ENCODE measurements around the gene GNS. TPM values are rescaled to one million over a fixed set of nuclear protein-coding genes. Genes with fewer than 3 reads are reported as not detected.

Gene GNS
- total RNA-seq, 4 donors from 2014 or later = 41.9 to 56.5 (median 53.9) TPM

- Histone ChIP-seq H3K27ac (no peak overlapping the region), H3K27me3 (no peaks in the 10 kb centered on the region), H3K9me3 (no peaks in the 10 kb centered on the region), H3K4me3 (no peak overlapping the region), H3K4me1 (peaks cover 0 to 7% of the 10 kb centered on the region in 2 donors), H3K36me3 (peaks cover 6 to 75% of the 10 kb centered on the region in 2 donors)
- in situ Hi-C loops (cut with MboI; ENCODE audit: low sequenced_read_pairs in 4 of 4) (no loop called here), intact Hi-C loops (cut with DNase I; ENCODE audit: low total_unique reads) (no loop called here)
- TF ChIP-seq CTCF (IDR thresholded peaks at IDR 0.05 in 4 of 5, conservative IDR thresholded peaks at IDR 0.05 in 1 of 5) = no peak
- no peak for TF ChIP-seq POLR2A (IDR thresholded peaks at IDR 0.05)
- DNase-seq = no peak
- ATAC-seq = no peak
Observed at GRCh38 chr12:64737539-64737938, 21.7 kb downstream of the GNS start.

GRCh38 chr12:64736771-64737170 lies 22.4 kb downstream of the GNS start:
- intact Hi-C loops (cut with DNase I; ENCODE audit: low total_unique reads) (no loop called here), in situ Hi-C loops (cut with MboI; ENCODE audit: low sequenced_read_pairs in 4 of 4) (no loop called here)
- Histone ChIP-seq H3K4me3 (no peak overlapping the region), H3K27ac (no peak overlapping the region), H3K9me3 (no peaks in the 10 kb centered on the region), H3K27me3 (no peaks in the 10 kb centered on the region), H3K36me3 (peaks cover 6 to 67% of the 10 kb centered on the region in 2 donors), H3K4me1 (peaks cover 0 to 7% of the 10 kb centered on the region in 2 donors)
- DNase-seq (no peak), ATAC-seq (no peak)
- TF ChIP-seq POLR2A (IDR thresholded peaks at IDR 0.05) (no peak), CTCF (IDR thresholded peaks at IDR 0.05 in 4 of 5, conservative IDR thresholded peaks at IDR 0.05 in 1 of 5) (no peak)

GRCh38 chr12:64735442-64735841 lies 23.8 kb downstream of the GNS start:
- intact Hi-C loops (cut with DNase I; ENCODE audit: low total_unique reads) = no loop called here
- TF ChIP-seq POLR2A (IDR thresholded peaks at IDR 0.05) (no peak), CTCF (IDR thresholded peaks at IDR 0.05 in 4 of 5, conservative IDR thresholded peaks at IDR 0.05 in 1 of 5) (no peak)
- H3K27me3 ChIP-seq = no peaks in the 10 kb centered on the region
- no peak overlapping the region for H3K27ac ChIP-seq
- ATAC-seq (no peak), DNase-seq (no peak)
- no peaks in the 10 kb centered on the region for H3K9me3 ChIP-seq
- peaks cover 6 to 57% of the 10 kb centered on the region in 2 donors for H3K36me3 ChIP-seq
- no peak overlapping the region for H3K4me3 ChIP-seq
- H3K4me1 ChIP-seq = peaks cover 0 to 11% of the 10 kb centered on the region in 2 donors
- in situ Hi-C loops (cut with MboI; ENCODE audit: low sequenced_read_pairs in 4 of 4) = no loop called here

- Histone ChIP-seq H3K36me3 (peaks cover 3 to 41% of the 10 kb centered on the region in 2 donors), H3K27me3 (no peaks in the 10 kb centered on the region), H3K4me3 (no peak overlapping the region), H3K4me1 (peaks cover 0 to 11% of the 10 kb centered on the region in 2 donors), H3K27ac (no peak overlapping the region), H3K9me3 (no peaks in the 10 kb centered on the region)
- ATAC-seq (peak; percentile 14 to 66), DNase-seq (peak in 1 of 2 donors; percentile 17)
- TF ChIP-seq POLR2A (IDR thresholded peaks at IDR 0.05) (no peak), CTCF (IDR thresholded peaks at IDR 0.05 in 4 of 5, conservative IDR thresholded peaks at IDR 0.05 in 1 of 5) (no peak)
- in situ Hi-C loops (cut with MboI; ENCODE audit: low sequenced_read_pairs in 4 of 4) (no loop called here), intact Hi-C loops (cut with DNase I; ENCODE audit: low total_unique reads) (no loop called here)
Observed at GRCh38 chr12:64733857-64734256, 25.3 kb downstream of the GNS start.

GRCh38 chr12:64731683-64732082 lies 27.5 kb downstream of the GNS start:
- no peaks in the 10 kb centered on the region for H3K9me3 ChIP-seq
- intact Hi-C loops (cut with DNase I; ENCODE audit: low total_unique reads) = no loop called here
- H3K4me3 ChIP-seq = no peak overlapping the region
- DNase-seq (no peak), ATAC-seq (no peak)
- peaks cover 0 to 11% of the 10 kb centered on the region in 2 donors for H3K4me1 ChIP-seq
- no peak overlapping the region for H3K27ac ChIP-seq
- in situ Hi-C loops (cut with MboI; ENCODE audit: low sequenced_read_pairs in 4 of 4) = no loop called here
- H3K36me3 ChIP-seq = peaks cover 0 to 34% of the 10 kb centered on the region in 2 donors
- TF ChIP-seq CTCF (IDR thresholded peaks at IDR 0.05 in 4 of 5, conservative IDR thresholded peaks at IDR 0.05 in 1 of 5) (no peak), POLR2A (IDR thresholded peaks at IDR 0.05) (no peak)
- H3K27me3 ChIP-seq = no peaks in the 10 kb centered on the region
